DOHH2 (cell line): ENCODE results near the gene ZG16.
A peak's percentile ranks its signal among the peaks of the same experiment; 100 is the strongest.
"Not testable (repeated sequence)": the region's sequence is repeated elsewhere in the genome, so short reads cannot be mapped to it uniquely, and the experiment has no call there.

Experiments used
- H3F3A ChIP-seq: fragments of 200-600 bp; sonication (generic), shearing (Covaris generic); 2 replicates; pipeline ENCODE4 v1.6.0; 2016; ENCODE audit warnings: antibody characterized with exemption, mild to moderate bottlenecking; ENCODE audit not compliant: control insufficient read depth, insufficient read depth
- H3K27ac ChIP-seq: fragments of 200-600 bp; sonication (generic); 2 replicates; pipeline ENCODE4 v1.5.1; 2014; ENCODE audit warnings: low read depth, mild to moderate bottlenecking, low read length, moderate library complexity
- H3K27me3 ChIP-seq: fragments of 200-600 bp; sonication (generic); 2 replicates; pipeline ENCODE4 v1.6.1; 2014; ENCODE audit warnings: mild to moderate bottlenecking, low read length, mixed read lengths; ENCODE audit not compliant: control insufficient read depth
- H3K36me3 ChIP-seq: fragments of 200-600 bp; sonication (generic); 2 replicates; pipeline ENCODE4 v1.6.1; 2014; ENCODE audit warnings: mild to moderate bottlenecking, low read length, moderate library complexity, mixed read lengths; ENCODE audit not compliant: control insufficient read depth
- H3K4me1 ChIP-seq: fragments of 200-600 bp; sonication (generic); 2 replicates; pipeline ENCODE4 v1.6.1; 2014; ENCODE audit warnings: mild to moderate bottlenecking, low read length, mixed read lengths; ENCODE audit not compliant: control insufficient read depth
- H3K4me2 ChIP-seq: fragments of 200-600 bp; sonication (generic); 2 replicates; pipeline ENCODE4 v1.6.0; 2014; ENCODE audit warnings: mild to moderate bottlenecking, low read length, moderate library complexity
- H3K4me3 ChIP-seq: fragments of 200-600 bp; sonication (generic); 2 replicates; pipeline ENCODE4 v1.5.1; 2014; ENCODE audit warnings: mild to moderate bottlenecking, low read length, mixed read lengths
- H3K79me2 ChIP-seq: fragments of 200-600 bp; sonication (generic); 2 replicates; pipeline ENCODE4 v1.6.1; 2014; ENCODE audit warnings: mild to moderate bottlenecking, low read length, mixed read lengths; ENCODE audit not compliant: control insufficient read depth
- H3K9me2 ChIP-seq: fragments of 200-600 bp; sonication (generic); replicated peaks from 2 replicates; pipeline ENCODE4 v1.6.1; 2014; ENCODE audit warnings: mild to moderate bottlenecking, low read length, mixed read lengths; ENCODE audit not compliant: control insufficient read depth
- H3K9me3 ChIP-seq: fragments of 200-600 bp; sonication (generic); 2 replicates; pipeline ENCODE4 v1.6.1; 2014; ENCODE audit warnings: antibody characterized with exemption, low read length, mixed read lengths; ENCODE audit not compliant: control insufficient read depth, insufficient read depth
- H4K20me1 ChIP-seq: fragments of 200-600 bp; sonication (generic); 2 replicates; pipeline ENCODE4 v1.6.0; 2014; ENCODE audit warnings: low read depth, mild to moderate bottlenecking, antibody characterized with exemption, low read length, moderate library complexity; ENCODE audit not compliant: control insufficient read depth, insufficient read depth
- CTCF ChIP-seq: fragments of 200-600 bp; sonication (generic); IDR thresholded peaks from one replicate; pipeline ENCODE4 v1.5.1; 2014; ENCODE audit warnings: antibody characterized with exemption, mild to moderate bottlenecking, low read depth, low read length; ENCODE audit not compliant: poor library complexity, severe bottlenecking
- EZH2phosphoT487 ChIP-seq: fragments of 200-600 bp; sonication (generic); IDR thresholded peaks from 2 replicates; pipeline ENCODE4 v1.6.1; 2017; ENCODE audit warnings: borderline replicate concordance, mild to moderate bottlenecking, antibody characterized with exemption, low read length, moderate library complexity, mixed read lengths

ZG16 gene

GRCh38 chr16:29790183-29790948, 12.3 kb downstream of the ZG16 start, which contains the start of gene KIF22:
Gene KIF22 (plus strand): TSS chr16:29790751. CDS start chr16:29790760, 9 bp downstream.
- Histone ChIP-seq H4K20me1 (peaks cover 19% of the 10 kb centered on the region; the same call in 1 of the 2 replicates), H3K27me3 (no peaks in the 10 kb centered on the region), H3K4me1 (peaks cover 33% of the 10 kb centered on the region), H3K9me3 (no peaks in the 10 kb centered on the region), H3K4me2 (peak within 1 kb of the TSS; percentile 89), H3K27ac (peak within 1 kb of the TSS; percentile 61), H3K4me3 (peak within 1 kb of the TSS; percentile 91), H3K79me2 (peaks cover 48% of the 10 kb centered on the region), H3K9me2 (no peaks in the 10 kb centered on the region), H3F3A (no peaks in the 10 kb centered on the region; the same call in 1 of the 2 replicates), H3K36me3 (peaks cover 47% of the 10 kb centered on the region)
- no peak for TF ChIP-seq EZH2phosphoT487
- peak; percentile 76 for TF ChIP-seq CTCF

GRCh38 chr16:29790949-29791844, 13.1 kb downstream of the ZG16 start:
- Histone ChIP-seq H3K36me3 (peaks cover 55% of the 10 kb centered on the region), H3F3A (no peaks in the 10 kb centered on the region; the same call in 1 of the 2 replicates), H3K4me1 (peaks cover 33% of the 10 kb centered on the region), H3K9me3 (no peaks in the 10 kb centered on the region), H3K4me3 (peak overlapping the region; percentile 91), H4K20me1 (peaks cover 19% of the 10 kb centered on the region; the same call in 1 of the 2 replicates), H3K9me2 (no peaks in the 10 kb centered on the region), H3K27me3 (no peaks in the 10 kb centered on the region), H3K27ac (peak overlapping the region; percentile 61), H3K4me2 (peak overlapping the region; percentile 87), H3K79me2 (peaks cover 57% of the 10 kb centered on the region)
- TF ChIP-seq CTCF, result no peak
- no peak for TF ChIP-seq EZH2phosphoT487

GRCh38 chr16:29791845-29792807, 14.1 kb downstream of the ZG16 start:
- Histone ChIP-seq H3K4me2 (peak overlapping the region; percentile 87), H4K20me1 (peaks cover 22% of the 10 kb centered on the region; the same call in 1 of the 2 replicates), H3K36me3 (peaks cover 65% of the 10 kb centered on the region), H3F3A (no peaks in the 10 kb centered on the region; the same call in 1 of the 2 replicates), H3K9me2 (no peaks in the 10 kb centered on the region), H3K4me1 (peaks cover 33% of the 10 kb centered on the region), H3K79me2 (peaks cover 66% of the 10 kb centered on the region), H3K27me3 (no peaks in the 10 kb centered on the region), H3K9me3 (no peaks in the 10 kb centered on the region), H3K27ac (peak overlapping the region; percentile 61), H3K4me3 (peak overlapping the region; percentile 91)
- no peak for TF ChIP-seq EZH2phosphoT487
- TF ChIP-seq CTCF, result no peak

GRCh38 chr16:29793153-29793552, 15.1 kb downstream of the ZG16 start:
- H3K9me2 ChIP-seq, H3K27me3 ChIP-seq, H3K9me3 ChIP-seq, H3K27ac ChIP-seq, H3F3A ChIP-seq: not testable (repeated sequence)
- Histone ChIP-seq H3K4me3 (peak overlapping the region; percentile 91; the same call in 1 of the 2 replicates), H4K20me1 (peaks cover 22% of the 10 kb centered on the region; the same call in 1 of the 2 replicates), H3K4me2 (peak overlapping the region; percentile 87), H3K79me2 (peaks cover 69% of the 10 kb centered on the region), H3K36me3 (peaks cover 75% of the 10 kb centered on the region), H3K4me1 (peaks cover 33% of the 10 kb centered on the region)
